Sigmoid colon (tissue), 4 donors: Measurements from ENCODE around the gene DNAJB13.

Source experiments
- CTCF ChIP-seq, 4 experiments: fragments of 450-650 bp in 3 of 4; fragments of 200-600 bp in 1 of 4; IDR thresholded peaks; one replicate each; pipeline ENCODE4 v1.5.1; 2016 to 2019; ENCODE audit warnings: antibody characterized with exemption in 4 of 4, mild to moderate bottlenecking in 3 of 4, moderate library complexity in 2 of 4
- EP300 ChIP-seq, 4 donors: sonication (generic); formaldehyde crosslinking; IDR thresholded peaks; one replicate each; pipeline ENCODE4 v1.6.1; 2017; ENCODE audit warnings: antibody characterized with exemption in 4 of 4
- POLR2A ChIP-seq, 2 donors: fragments of 450-650 bp; IDR thresholded peaks; one replicate each; pipeline ENCODE4 v1.6.1; 2016; ENCODE audit warnings: antibody characterized with exemption in 2 of 2, mild to moderate bottlenecking in 2 of 2, moderate library complexity in 2 of 2
- POLR2AphosphoS5 ChIP-seq, 4 donors: sonication (generic); formaldehyde crosslinking; IDR thresholded peaks; one replicate each; pipeline ENCODE4 v1.6.1; 2017; ENCODE audit warnings: antibody characterized with exemption in 4 of 4

GRCh38 chr11:74009230-74009547, 58.4 kb downstream of the DNAJB13 start:
- TF ChIP-seq CTCF (IDR thresholded peaks at IDR 0.05) (no peak), POLR2A (IDR thresholded peaks at IDR 0.05) (no peak), EP300 (IDR thresholded peaks at IDR 0.05) (no peak), POLR2AphosphoS5 (IDR thresholded peaks at IDR 0.05) (no peak)
